ENCODE results near the gene DEPDC5.

The DEPDC5 gene

DNA sequence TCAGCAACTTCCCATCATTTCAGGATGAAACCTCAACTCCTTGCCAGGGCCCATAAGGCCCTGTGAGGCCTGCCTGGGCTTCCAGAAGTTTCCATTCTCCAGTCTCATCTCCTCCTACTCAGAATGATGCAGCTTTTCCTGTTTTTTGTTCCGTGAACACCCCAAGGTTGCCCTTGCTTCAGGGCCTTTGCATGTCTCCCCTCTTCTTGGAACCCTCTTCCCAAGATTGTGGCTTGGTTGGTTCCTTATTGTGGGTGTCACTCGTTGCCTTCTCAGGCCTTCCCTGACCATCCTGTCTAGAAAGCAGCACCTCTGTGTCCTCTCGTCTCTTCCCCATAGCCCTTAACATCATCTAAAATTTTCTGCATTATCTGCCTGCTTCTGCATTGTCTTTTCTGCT is 167.3 kb downstream of the DEPDC5 start:
- no peak overlapping the region for H3K4me3 ChIP-seq (ENCODE audit: low read depth, low read length)

DNA sequence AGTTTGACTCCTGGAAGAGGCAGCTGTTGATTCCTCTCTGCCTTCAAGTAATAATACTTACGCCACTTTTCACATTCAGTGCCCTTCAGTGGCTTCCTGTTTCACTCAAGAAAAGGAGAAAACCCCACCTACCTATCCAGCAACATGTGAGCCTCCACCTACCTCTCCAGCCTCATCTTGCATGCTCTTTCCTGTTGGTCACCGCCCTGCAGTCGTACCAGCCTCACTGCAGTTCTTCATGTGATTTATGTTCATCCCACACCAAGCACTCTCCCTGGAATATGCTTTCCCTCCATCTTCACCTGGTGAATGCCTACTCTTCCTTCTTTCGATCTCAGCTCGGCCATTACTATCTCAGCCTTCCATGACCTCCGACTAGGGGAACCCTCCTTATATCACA is 168.7 kb downstream of the DEPDC5 start:
- no peak overlapping the region for H3K4me3 ChIP-seq (ENCODE audit: low read depth, low read length)

DNA sequence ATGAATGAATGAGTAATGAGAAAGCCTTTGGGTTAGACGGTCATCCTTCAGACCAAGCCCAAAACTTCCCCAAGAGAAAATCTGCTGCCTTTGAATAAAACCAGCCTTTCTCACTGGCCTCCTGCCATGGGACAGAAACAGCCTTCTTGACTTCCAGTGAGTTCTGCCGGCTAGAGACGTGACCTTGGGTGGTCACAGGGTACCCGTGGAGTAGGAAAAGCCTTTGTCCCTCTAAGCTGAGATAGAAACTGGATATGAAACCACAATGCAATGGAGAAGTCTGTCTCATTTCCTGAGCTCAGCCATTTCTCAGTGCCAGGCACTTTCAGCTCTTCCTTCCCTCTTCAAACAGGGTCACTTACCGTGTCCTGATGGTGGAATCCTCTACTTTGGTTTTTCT is 169.3 kb downstream of the DEPDC5 start:
- H3K4me3 ChIP-seq (ENCODE audit: low read depth, low read length), result no peak overlapping the region

DNA sequence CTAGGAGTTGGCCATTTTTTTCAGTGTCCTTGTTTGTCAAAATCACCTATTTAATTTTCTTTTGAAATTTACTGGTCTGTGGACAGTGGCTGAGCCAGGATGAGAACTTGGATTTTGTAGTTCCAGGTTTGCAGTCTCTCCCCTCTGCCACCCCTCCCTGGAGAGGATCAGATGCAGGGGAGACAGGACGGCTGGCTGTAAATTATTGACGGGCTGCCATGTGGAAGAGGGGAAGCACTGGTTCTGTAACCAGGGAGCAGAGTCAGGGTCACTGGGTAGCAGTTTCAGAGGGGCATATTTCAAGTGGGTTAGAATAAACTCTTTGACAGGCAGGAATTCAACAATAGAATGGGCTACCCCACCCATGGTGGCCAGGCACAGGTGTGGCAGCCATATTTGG is 169.9 kb downstream of the DEPDC5 start:
- no peak overlapping the region for H3K4me3 ChIP-seq (ENCODE audit: low read depth, low read length)

DNA sequence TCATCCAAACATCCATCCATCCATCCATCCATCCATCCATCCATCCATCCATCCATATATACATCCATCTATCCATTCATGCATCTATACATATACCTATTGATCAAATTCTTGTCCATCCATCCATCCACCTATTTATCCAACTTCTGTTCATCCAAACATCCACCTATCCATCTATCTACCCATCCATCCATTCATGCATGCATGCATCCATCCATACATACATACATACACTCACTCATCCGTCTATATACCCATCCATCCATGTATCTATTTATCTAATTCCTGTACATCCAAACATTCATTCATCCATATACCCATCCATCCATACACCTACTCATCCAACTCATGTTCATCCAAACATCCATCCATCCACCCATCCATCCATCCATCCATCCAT is 171.2 kb downstream of the DEPDC5 start:
- H3K4me3 ChIP-seq (ENCODE audit: low read depth, low read length), result no peak overlapping the region

DNA sequence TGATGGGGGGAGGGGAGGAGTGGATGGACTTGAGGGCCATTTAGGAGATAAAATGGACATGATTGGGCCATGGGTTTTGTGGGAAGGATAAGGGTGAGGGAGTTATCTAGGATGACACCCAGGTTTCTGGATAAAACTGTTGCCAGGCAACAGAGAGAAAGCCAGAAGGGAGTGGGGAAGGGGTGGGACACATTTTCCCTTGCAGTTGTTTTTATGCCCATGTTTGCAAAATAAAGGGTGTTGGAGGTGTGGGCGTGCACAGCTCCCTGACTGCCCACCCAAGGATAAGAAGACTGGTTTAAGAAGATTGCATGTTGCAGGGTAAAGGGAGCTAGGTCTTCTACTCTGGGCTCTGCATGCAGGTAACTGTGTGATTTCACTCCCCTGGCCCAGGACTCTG is 172.2 kb downstream of the DEPDC5 start:
- H3K4me3 ChIP-seq (ENCODE audit: low read depth, low read length), result no peak overlapping the region

DNA sequence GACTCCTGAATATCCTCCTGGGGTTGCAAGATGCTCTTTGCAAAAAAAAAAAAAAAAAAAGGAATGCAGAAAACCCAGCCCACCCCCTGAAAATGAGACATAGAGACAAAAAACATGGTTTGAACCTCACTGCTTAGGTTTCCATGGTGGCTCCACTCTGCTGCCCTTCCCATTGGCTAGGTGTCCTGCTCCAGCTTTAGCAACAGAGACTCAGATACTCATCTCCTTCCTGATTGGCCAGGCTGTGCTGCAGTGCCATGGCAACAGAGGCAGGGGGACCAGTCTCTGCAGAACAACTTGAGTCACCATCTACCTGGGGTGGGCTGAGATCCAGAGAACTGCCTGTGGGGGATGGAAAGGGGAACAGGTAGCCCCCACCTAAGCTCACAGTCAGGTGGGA is 173.2 kb downstream of the DEPDC5 start:
- H3K4me3 ChIP-seq (ENCODE audit: low read depth, low read length), result no peak overlapping the region

DNA sequence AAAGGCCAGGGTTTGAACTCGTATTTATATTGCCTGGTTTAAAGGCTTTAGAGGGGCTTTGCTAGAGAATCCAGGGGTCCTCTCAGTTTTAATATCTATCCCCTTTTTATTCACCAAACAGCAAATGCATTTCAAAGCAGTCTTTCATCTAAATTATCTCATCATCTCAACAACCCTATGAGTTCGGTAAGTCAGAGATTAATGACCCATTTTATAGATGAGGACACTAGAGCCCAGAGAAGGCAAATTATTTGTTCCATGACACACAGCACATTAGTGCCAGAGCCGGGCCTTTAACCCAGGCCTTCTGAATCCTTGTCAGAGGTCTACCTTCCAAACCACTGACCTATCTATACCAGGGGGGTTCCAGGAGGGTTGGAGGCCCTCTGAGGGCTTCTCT is 173.7 kb downstream of the DEPDC5 start:
- no peak overlapping the region for H3K4me3 ChIP-seq (ENCODE audit: low read depth, low read length)

DNA sequence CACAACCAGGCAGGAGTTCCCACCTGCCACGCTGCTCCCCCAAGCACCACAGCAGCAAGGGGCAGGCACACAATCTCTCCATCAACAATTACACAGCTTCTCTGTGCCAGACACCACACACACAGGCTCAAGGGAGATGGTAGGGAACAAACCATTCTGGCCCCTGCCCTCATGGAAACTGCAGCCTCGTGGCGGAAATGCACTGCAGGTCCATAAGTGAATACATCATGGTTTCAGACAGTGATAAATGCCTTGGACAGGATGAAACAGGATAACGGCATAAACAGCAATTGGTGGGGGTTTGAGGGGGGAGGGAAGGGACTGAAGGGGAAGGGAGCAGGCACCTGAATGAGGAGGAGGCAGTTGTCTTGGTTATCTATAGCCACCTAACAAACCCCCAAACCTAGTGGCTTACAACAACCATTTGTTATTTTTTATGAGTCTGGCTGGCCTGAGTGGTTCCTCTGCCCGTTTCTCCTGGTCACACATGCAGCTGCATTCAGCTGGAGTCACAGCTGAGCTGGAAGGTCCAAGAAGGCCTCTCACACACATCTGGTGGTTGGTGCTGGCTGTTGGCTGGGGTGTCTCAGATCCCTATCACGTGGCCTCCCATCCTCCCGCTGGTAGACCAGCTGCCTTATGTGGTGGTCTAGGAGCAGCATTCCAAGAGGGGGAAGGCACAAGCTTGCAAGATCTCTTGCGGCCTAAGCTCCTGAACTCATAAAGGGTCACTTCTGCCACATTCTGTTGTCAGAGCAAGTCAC is 175.5 kb downstream of the DEPDC5 start:
- H3K4me3 ChIP-seq (ENCODE audit: low read depth, low read length), result no peak overlapping the region

DNA sequence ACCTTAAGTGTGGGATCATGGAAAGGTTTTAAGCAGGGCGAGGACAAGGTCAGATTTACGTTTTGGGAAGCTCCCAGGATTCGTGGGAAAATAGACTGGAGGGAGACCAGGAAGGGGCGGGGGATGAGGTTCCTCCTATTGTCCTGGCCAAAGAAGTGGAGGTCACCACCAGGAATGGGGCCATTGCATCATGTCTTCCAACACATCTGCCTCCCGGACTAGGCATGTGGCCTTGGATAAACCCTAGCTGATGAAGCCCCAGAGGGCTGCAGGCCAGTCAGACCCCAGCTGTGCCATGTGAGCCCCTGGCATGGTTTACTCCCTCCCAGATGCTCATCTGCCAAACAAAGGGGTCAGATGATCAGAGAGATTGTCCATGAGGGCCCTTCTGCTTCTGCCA is 179.0 kb downstream of the DEPDC5 start:
- no peak overlapping the region for H3K4me3 ChIP-seq (ENCODE audit: low read depth, low read length)

DNA sequence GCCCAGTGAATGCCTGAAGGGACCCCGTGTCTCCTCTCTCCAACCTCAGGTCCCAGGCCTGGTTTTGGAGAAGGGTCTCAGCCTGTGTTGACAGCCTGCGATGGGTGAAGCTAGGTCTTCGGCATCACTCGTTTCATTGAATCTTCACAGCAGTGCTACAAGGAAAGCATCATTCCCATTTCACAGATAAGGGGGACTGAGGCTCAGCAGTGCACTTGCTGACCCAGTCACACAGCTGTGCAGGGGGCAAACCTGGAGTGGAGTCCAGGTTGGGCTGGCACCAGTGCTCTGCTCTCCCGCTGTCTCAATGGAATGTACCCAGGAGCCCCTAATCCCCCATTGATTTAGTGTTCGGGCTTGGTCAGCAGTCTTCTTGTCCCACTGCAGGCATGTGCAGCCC is 179.6 kb downstream of the DEPDC5 start:
- no peak overlapping the region for H3K4me3 ChIP-seq (ENCODE audit: low read depth, low read length)

DNA sequence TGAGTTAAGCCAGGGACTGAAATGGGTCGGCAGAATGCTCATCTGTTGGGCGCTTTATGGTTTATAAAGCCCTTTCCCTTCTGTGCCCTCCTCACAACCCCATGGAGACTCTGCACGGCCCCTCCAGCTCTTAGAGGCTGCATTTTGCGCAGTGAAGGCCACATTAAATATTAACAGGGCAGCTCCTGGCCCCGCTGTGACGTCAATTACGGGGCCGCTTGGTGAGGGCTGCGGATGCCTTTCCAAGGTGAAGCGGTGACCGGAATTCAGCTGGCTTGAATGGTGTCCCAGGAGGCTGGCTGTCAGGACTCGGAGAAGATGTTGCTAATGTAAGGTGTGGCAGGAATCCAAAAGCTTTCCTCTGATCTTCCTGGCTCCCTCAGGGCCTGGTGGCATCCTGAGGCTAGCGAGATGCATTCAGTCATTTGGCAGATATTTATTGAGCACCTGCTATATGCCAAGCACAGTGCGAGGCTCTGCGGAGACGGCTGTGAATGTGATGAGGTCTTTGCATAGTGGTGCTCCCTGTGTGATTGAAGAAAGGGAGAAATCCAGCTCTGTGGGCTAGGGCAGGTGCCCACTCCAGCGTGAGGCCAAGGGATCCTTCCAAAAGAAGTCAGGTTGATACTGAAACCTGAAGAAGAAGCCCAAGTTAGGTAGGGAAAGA is 180.1 kb downstream of the DEPDC5 start:
- H3K4me3 ChIP-seq (ENCODE audit: low read depth, low read length), result no peak overlapping the region

DNA sequence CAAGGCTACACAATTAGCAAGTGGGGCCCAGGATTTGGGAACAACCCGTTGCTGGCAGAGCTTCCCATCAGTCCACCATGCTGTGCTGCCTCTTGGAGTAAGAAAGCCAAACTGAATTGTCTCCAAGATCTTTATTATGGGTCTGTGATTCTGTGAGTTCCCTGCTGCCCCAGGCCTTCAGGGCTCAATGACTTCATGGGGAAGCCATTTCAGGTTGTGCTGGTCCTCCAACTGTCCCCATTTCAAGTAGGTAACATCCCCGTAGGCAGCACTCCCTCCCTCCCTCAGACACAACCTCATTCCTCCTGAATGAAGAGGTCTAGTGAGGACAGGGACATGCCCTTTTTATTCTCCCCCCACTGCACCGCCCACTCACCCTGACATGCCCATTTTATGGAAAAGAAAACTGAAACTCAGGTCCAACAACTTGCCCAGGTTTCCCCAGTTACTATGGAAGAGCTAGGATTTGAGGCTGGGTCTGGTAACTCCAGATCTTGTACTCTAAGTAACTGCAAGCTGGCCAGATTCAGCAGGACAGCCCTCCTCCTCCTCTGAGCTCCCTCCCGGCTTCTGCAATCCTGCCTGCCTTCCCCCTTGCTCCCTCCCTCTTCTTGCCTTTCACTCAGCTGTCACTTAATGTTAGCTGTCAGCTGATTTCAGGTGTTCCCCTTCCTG is 182.3 kb downstream of the DEPDC5 start:
- no peak overlapping the region for H3K4me3 ChIP-seq (ENCODE audit: low read depth, low read length)

DNA sequence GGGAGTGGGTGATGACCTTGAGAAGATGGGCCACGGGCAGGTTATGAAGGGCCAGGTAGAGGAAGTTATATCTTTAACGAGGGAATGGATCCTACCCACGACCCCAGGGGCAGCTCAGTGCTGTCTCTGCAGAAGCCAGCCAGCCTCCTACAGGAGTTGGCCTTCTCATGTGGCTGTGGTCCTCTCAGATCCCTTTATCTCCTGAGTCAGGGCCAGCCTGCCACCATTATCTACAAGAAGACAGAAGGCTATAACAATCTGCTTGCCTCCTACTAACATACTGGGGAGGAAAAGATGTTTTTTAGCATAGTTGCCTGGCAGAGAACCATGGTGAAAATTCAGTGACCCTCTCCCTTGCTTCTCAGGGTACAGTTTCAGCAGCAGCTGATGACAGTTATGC is 183.5 kb downstream of the DEPDC5 start:
- H3K4me3 ChIP-seq (ENCODE audit: low read depth, low read length), result no peak overlapping the region

DNA sequence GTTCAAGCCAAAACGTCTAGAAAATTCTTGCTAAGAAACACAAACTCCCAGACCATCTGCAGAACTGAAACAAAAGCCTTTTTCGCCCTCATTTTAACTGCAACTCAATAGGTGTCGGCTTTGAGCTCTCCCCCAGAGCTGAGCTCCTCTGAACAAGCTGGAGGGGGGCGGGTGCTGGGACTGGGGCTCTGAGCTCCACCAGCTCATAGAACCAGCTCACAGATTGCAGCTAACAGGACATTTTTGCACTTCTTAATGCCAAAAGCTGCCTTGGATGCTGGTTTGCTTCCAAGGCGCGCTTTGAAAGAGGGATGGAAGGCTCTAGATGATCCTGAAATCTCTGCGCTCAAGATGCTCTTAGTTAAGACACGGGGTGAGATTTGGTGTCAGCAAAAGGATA is 184.5 kb downstream of the DEPDC5 start:
- H3K4me3 ChIP-seq (ENCODE audit: low read depth, low read length), result no peak overlapping the region

DNA sequence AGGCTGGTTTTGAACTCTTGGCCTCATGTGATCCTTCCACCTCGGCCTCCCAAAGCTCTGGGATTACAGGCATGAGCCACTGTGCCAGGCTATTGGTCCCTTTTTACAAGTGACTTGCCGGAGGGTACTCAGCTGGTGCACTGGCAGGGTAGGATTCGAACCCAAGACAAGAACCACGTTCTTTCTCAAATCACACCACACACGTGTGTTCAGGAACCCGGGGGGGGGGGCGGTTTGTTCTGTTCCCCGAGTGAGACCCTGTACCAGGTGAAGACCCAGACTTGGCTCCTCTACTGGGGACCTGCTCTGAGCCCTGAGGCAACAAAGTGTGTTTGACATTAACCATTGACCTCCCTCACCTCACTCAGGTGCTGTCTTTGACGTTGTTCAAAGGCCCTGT is 186.7 kb downstream of the DEPDC5 start:
- H3K4me3 ChIP-seq (ENCODE audit: low read depth, low read length), result no peak overlapping the region

DNA sequence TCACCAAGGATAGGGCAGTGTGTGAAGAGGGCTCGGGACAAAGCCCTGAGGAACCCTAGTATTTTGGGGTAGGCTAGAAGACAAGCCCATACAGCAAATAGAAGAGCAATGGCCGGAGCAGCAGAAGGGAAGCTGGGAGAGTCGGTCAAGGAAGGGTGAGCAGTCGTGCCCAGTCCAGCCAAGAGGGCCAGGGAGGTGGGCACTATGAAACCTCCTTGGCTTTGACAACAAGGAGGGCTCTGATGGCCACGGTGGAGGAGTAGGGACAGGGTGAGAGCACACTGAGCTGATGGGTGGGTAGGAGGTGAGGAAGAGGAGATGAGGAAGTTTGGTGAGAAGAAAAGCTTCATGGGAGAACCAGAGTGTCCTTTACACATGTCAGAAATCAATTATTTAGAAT is 188.3 kb downstream of the DEPDC5 start:
- no peak overlapping the region for H3K4me3 ChIP-seq (ENCODE audit: low read depth, low read length)

DNA sequence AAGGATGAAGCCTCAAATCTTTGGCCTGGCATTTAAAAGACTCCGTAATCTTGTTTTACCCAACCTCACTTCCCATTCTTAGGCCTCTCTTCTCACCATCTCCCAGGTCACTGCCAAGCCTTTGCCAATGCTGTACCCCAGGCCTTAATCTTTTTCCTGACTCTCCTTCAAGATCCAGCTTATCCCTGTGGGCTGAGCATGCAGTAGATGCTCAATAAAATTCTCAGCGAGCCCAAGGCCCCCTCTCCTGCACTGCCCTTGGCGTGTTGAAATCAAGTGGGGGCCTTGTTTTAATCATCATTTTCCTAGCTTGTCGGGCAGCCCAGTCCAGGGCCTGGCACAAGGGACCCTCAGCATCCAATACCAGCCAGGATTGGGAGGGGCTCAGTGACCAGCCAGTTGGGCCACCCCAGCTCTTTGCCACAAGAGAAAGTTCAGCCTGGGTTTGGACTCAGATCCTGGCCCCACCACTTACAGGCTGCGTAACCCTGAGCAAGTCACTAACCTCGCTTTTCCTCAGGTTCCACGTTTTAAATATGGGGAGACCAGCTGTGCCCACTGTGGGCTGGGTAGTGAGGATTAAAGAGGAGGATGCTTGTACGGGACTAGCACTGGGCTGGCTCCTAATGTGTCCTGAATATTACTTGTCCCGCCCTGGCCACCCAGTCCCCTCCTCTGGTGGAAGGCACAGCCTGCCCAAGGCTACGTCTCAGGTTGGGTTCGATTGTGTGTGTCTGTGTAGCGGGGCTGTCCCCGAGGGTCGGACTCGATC is 189.6 kb downstream of the DEPDC5 start:
- H3K4me3 ChIP-seq (ENCODE audit: low read depth, low read length), result peak overlapping the region; percentile 43

DNA sequence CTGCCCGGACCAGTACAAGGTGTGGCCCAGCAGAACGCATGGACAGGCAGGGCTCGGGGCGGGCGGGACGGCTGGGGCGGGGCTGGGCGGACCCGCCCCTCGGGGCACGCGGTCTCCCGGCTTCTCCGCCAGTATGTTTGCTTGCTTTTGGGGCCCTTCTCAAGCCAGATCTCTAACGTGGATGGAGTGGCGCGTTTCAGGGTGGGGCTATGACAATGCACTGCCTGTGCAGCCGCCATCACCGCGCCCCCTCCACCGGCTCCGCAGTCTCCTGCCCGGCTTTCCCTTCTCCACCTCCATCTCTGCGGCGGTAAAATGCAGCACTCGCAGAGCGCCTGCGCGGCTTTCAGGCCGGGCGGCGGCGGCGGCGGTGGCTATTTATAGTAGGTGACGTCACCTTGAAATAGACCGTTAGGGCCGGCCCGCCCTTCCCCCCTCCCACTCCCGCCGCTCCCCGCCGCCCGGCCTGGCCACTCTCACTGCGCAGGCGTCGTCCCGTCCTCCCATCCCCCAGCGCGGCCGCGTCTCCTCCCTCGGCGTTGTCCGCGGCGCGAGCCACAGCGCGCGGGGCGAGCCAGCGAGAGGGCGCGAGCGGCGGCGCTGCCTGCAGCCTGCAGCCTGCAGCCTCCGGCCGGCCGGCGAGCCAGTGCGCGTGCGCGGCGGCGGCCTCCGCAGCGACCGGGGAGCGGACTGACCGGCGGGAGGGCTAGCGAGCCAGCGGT is 190.3 kb downstream of the DEPDC5 start, which contains the start of gene YWHAH:
YWHAH (plus strand) TSS at position 558 of the 722 bp plus-strand sequence. CDS start 199 bp downstream, outside the sequence.
- H3K4me3 ChIP-seq (ENCODE audit: low read depth, low read length), result peak within 1 kb of the TSS; percentile 90

DNA sequence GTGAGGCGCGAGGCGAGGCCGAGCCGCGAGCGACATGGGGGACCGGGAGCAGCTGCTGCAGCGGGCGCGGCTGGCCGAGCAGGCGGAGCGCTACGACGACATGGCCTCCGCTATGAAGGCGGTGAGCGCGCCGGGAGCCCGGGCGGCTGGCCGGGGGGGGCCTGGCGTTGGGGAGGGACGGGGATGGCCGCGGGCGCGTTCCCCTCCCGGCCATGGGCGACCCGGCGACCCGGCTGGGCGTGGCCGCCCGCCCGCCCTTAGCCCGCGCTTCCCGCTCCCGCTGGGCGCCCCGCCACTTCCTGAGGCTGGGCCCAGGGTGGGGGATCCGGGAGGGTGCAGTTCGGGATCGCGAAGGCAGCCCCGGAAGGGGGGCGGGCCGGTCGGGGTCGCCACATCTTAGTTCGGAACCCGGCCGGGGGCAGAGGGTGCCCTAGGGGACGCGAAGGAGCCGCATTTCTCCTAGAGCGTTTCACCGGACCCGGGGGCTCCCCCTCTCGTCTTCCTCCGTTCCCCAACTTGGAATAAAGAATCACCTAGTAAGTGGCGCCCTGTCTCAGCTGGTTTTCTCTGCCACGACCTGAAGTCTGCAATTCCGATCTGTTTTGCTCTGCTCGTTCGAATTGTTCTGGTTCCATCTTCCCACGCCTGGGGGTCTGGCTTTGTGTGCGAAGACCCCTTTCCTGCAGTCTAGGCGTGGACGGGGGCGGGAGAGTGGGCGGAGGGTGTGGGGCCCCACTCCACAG is 191.1 kb downstream of the DEPDC5 start:
- peak overlapping the region; percentile 90 for H3K4me3 ChIP-seq (ENCODE audit: low read depth, low read length)
